MCF 10A (cell line): ENCODE measurements around the gene FAM228A. TPM values are rescaled to one million over a fixed set of nuclear protein-coding genes. Genes with fewer than 3 reads are reported as not detected.

Experiments used
- BruUV-seq: library from RNA; stranded (reverse); fragments of 400-500 nt; replicated peaks from 2 replicates; lab custom pipeline; 2021; lab: Mats Ljungman, UMichigan
- CTCF ChIA-PET: fragments of 300-600 bp; sonication (Branson Sonifier 250); formaldehyde crosslinking; extraction: SDS; loops from one replicate; lab custom pipeline; 2021; ENCODE audit warnings: antibody characterized with exemption, inconsistent platforms; lab: Yijun Ruan, JAX
- POLR2A ChIA-PET: fragments of 300-600, 350-650 bp; sonication (Branson Sonifier 250); formaldehyde crosslinking; extraction: SDS; loops from one replicate; lab custom pipeline; 2020; ENCODE audit warnings: antibody characterized with exemption, inconsistent platforms; lab: Yijun Ruan, JAX
- DNase-seq: peaks from one replicate; pipeline ENCODE4 v3.0.0-alpha.2; 2018; ENCODE audit not compliant: unreplicated experiment
- H3K27ac Mint-ChIP-seq: one replicate; pipeline ENCODE4 v1.8.0; 2022; ENCODE audit warnings: mild to moderate bottlenecking, low read depth, mixed read lengths; ENCODE audit not compliant: unreplicated experiment
- H3K27me3 Mint-ChIP-seq: one replicate; pipeline ENCODE4 v1.8.0; 2022; ENCODE audit warnings: mixed read lengths; ENCODE audit not compliant: insufficient read depth, unreplicated experiment
- H3K36me3 Mint-ChIP-seq: one replicate; pipeline ENCODE4 v1.8.0; 2022; ENCODE audit warnings: mild to moderate bottlenecking, moderate library complexity, mixed read lengths; ENCODE audit not compliant: insufficient read depth, unreplicated experiment
- H3K4me1 Mint-ChIP-seq: one replicate; pipeline ENCODE4 v1.8.0; 2022; ENCODE audit warnings: mixed read lengths; ENCODE audit not compliant: insufficient read depth, unreplicated experiment
- H3K4me3 Mint-ChIP-seq: one replicate; pipeline ENCODE4 v1.8.0; 2022; ENCODE audit warnings: mild to moderate bottlenecking, moderate library complexity, mixed read lengths; ENCODE audit not compliant: unreplicated experiment
- H3K9me3 Mint-ChIP-seq: one replicate; pipeline ENCODE4 v1.8.0; 2022; ENCODE audit warnings: mixed read lengths; ENCODE audit not compliant: unreplicated experiment
- intact Hi-C: fragments of 100-400 bp; cut with micrococcal nuclease; formaldehyde crosslinking; loops from 2 replicates; pipeline ENCODE4 v1.14.1; 2022
- total RNA-seq: library from RNA; stranded (reverse); gene quantifications from 2 replicates; pipeline ENCODE4 v1.2.3, GENCODE V29; 2022
- TF ChIP-seq, protein P1 (sequence below): fragments of 200-600 bp; IDR thresholded peaks from one replicate; pipeline ENCODE4 v1.8.0; 2022; ENCODE audit warnings: antibody characterized with exemption, mild to moderate bottlenecking; ENCODE audit not compliant: unreplicated experiment

FAM228A gene
- total RNA-seq, 1 experiment from 2014 or later: not detected

DNA sequence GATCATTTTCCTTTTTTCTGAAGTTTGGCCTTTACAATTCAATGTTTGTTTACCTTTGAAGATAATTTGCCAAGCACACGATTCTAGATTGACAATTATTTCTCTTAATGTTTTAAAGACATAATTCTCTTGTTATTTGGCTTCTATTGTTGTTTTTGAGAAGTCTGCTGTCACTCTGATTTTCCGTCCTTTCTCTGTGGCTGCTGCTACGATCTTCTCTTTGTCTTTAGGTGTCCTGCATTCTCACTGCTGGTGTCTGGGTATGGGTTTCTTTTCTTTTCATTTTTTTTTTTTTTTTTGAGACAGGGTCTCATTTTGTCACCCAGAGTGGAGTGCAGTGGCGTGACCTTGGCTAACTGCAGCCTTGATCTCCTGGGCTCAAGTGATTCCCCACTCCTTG lies 15.1 kb upstream of the FAM228A start:
- intact Hi-C loops: loop anchor here (10.0 kb wide), 1 partner anchor 335 kb away; no protein-coding TSS in a partner anchor
- CTCF ChIA-PET: no interaction called here
- POLR2A ChIA-PET: interaction anchor here (0.5 to 0.7 kb wide), 2 partner anchors 11 to 1184 kb away, joined by 3 read pairs; no protein-coding TSS in a partner anchor
- no peak for DNase-seq
- Mint-ChIP-seq H3K27me3 (no peaks in the 10 kb centered on the region), H3K4me3 (no peak overlapping the region), H3K36me3 (peaks cover 1% of the 10 kb centered on the region), H3K27ac (no peak overlapping the region), H3K9me3 (no peaks in the 10 kb centered on the region), H3K4me1 (no peaks in the 10 kb centered on the region)
- TF ChIP-seq, protein P1, sequence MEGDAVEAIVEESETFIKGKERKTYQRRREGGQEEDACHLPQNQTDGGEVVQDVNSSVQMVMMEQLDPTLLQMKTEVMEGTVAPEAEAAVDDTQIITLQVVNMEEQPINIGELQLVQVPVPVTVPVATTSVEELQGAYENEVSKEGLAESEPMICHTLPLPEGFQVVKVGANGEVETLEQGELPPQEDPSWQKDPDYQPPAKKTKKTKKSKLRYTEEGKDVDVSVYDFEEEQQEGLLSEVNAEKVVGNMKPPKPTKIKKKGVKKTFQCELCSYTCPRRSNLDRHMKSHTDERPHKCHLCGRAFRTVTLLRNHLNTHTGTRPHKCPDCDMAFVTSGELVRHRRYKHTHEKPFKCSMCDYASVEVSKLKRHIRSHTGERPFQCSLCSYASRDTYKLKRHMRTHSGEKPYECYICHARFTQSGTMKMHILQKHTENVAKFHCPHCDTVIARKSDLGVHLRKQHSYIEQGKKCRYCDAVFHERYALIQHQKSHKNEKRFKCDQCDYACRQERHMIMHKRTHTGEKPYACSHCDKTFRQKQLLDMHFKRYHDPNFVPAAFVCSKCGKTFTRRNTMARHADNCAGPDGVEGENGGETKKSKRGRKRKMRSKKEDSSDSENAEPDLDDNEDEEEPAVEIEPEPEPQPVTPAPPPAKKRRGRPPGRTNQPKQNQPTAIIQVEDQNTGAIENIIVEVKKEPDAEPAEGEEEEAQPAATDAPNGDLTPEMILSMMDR: no peak
- BruUV-seq: no TSS peak

DNA sequence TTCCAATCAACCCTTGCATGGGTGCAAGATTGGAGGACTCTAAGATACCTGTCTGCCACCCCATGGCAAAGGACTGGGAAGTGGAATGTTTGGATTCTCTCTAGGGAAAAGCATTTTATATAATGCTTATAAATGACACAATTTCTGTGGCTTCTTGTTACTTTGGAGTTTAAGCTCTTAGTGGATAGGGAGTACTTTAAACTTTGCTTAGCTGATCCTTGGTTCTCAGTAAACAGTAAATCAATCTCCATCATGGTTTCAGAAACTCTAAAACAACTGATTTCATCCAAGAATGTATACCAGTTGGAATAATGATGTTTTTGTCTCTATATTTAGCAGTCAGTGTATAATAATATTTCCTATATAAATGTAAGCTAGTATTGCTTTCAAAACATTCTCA lies 14.1 kb upstream of the FAM228A start:
- CTCF ChIA-PET: interaction anchor here (1.2 kb wide), 1 partner anchor 10 kb away, joined by 3 read pairs; no protein-coding TSS in a partner anchor
- intact Hi-C loops: loop anchor here (10.0 kb wide), 1 partner anchor 336 kb away; no protein-coding TSS in a partner anchor
- TF ChIP-seq, protein P1: no peak
- H3K9me3 Mint-ChIP-seq: no peaks in the 10 kb centered on the region
- POLR2A ChIA-PET: interaction anchor here (0.7 to 1.9 kb wide), 2 partner anchors 9 to 13 kb away, joined by 4 read pairs; no protein-coding TSS in a partner anchor
- no peaks in the 10 kb centered on the region for H3K27me3 Mint-ChIP-seq
- no peak for DNase-seq
- H3K36me3 Mint-ChIP-seq: peaks cover 6% of the 10 kb centered on the region
- no peaks in the 10 kb centered on the region for H3K4me1 Mint-ChIP-seq
- H3K4me3 Mint-ChIP-seq: no peak overlapping the region
- no peak overlapping the region for H3K27ac Mint-ChIP-seq
- BruUV-seq: no TSS peak

DNA sequence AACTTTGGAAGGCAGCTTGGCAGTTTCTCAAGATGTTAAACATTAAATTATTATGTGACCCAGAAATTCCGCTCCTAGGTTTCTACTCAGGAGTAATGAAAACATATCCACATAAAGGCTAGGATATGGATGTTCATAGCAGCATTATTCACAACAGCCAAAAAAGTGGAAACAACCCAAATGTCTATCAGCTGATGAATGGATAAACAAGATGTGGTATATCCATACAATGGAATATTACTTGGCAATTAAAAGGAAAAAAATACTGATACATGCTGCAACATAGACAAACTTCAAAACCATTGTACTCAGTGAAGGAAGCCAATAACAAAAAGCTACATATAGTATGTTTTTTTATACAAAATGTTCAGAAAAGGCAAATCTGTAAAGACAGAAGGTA lies 12.4 kb upstream of the FAM228A start:
- H3K36me3 Mint-ChIP-seq: peaks cover 6% of the 10 kb centered on the region
- DNase-seq: no peak
- POLR2A ChIA-PET: interaction anchor here (1.1 to 1.9 kb wide), 3 partner anchors 11 to 95 kb away, joined by 3 to 4 read pairs (median 3); no protein-coding TSS in a partner anchor
- CTCF ChIA-PET: interaction anchor here (1.4 kb wide), 1 partner anchor 14 kb away, joined by 4 read pairs; no protein-coding TSS in a partner anchor
- no peaks in the 10 kb centered on the region for H3K9me3 Mint-ChIP-seq
- no TSS peak for BruUV-seq
- no peaks in the 10 kb centered on the region for H3K27me3 Mint-ChIP-seq
- H3K27ac Mint-ChIP-seq: no peak overlapping the region
- TF ChIP-seq, protein P1: no peak
- no peaks in the 10 kb centered on the region for H3K4me1 Mint-ChIP-seq
- intact Hi-C loops: loop anchor here (10.0 kb wide), 1 partner anchor 338 kb away; no protein-coding TSS in a partner anchor
- H3K4me3 Mint-ChIP-seq: no peak overlapping the region

DNA sequence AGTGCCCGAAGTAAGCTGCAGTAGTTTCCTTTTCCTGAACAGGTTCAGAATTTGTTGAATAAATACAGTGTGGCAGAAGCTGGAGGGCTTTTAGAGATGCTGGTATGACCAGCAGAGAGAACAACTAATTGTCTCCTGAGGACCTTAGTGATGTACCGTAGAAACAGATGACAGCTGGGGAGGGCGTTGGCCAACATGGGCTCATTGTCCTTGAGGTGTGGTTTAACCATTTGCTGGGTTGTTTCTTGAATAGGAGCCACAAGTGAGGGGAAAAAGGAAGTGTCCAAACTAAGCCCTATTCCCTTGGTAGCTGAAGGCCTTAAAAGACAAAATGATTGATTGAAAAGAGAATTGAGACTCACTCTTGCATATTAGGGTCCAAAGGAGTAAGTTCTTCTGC lies 11.7 kb upstream of the FAM228A start:
- no peaks in the 10 kb centered on the region for H3K9me3 Mint-ChIP-seq
- H3K27me3 Mint-ChIP-seq: no peaks in the 10 kb centered on the region
- no peak for DNase-seq
- no peaks in the 10 kb centered on the region for H3K4me1 Mint-ChIP-seq
- H3K27ac Mint-ChIP-seq: no peak overlapping the region
- BruUV-seq: no TSS peak
- CTCF ChIA-PET: interaction anchor here (0.7 kb wide), 1 partner anchor 1808 kb away, joined by 3 read pairs; no protein-coding TSS in a partner anchor
- POLR2A ChIA-PET: no interaction called here
- TF ChIP-seq, protein P1: no peak
- H3K36me3 Mint-ChIP-seq: peaks cover 6% of the 10 kb centered on the region
- no peak overlapping the region for H3K4me3 Mint-ChIP-seq
- intact Hi-C loops: loop anchor here (10.0 kb wide), 1 partner anchor 338 kb away; no protein-coding TSS in a partner anchor
